ENCODE measurements around the gene DPH5. TPM values are rescaled to one million over a fixed set of nuclear protein-coding genes. Genes with fewer than 3 reads are reported as not detected.

Gene DPH5
- total and polyA plus RNA-seq, 2 experiments from 2014 or later = 24.1 to 26.6 TPM

DNA sequence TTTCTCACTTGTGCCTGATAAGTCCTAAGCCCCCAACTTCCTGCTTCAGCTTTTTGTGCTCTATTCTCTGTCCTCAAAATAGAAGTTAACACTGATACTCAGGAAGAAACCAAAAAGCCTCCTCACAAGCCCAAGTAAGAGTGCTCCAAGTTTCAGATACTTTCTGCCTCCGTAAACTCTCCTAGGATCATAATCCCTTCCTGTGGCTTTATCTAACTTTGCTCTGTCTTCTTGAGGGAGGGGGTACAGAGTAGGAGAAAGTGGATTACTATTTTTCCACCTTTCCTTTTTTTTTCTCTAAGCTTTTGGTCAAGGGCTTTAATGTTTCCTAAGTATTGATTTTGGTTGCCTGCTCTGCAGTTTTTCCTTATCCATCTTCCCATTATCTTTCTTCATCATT, 54.6 kb downstream of the DPH5 start:
- Histone ChIP-seq H3F3A (ENCODE audit: insufficient read depth) (no peaks in the 10 kb centered on the region), H3K27ac (no peak overlapping the region), H3K4me2 (ENCODE audit: unreplicated experiment) (no peak overlapping the region), H2AFZ (no peak overlapping the region), H3K27me3 (replicated peaks; ENCODE audit: insufficient read depth) (no peaks in the 10 kb centered on the region), H3K9ac (no peak overlapping the region), H3K9me2 (ENCODE audit: insufficient read depth) (no peaks in the 10 kb centered on the region), H4K20me1 (ENCODE audit: insufficient read depth) (no peaks in the 10 kb centered on the region), H3K36me3 (ENCODE audit: low read depth) (peaks cover 45% of the 10 kb centered on the region), H3K4me1 (ENCODE audit: insufficient read depth) (no peaks in the 10 kb centered on the region), H3K79me2 (ENCODE audit: insufficient read depth) (0 out of 2 replicates have a peak, but pooled peaks cover 9% of the 10 kb centered on the region), H3K9me3 (ENCODE audit: low read depth) (no peaks in the 10 kb centered on the region), H3K4me3 (no peak overlapping the region)
- WGBS, 2 experiments (ENCODE audit: low coverage in 1 of 2, low lambda C conversion rate in 2 of 2, missing lambda C conversion rate in 2 of 2) = 100% methylated on average over 1 of the region's 1 CpG
- in situ Hi-C loops (cut with MboI) = no loop called here
- DNase-seq = no peak
- TF ChIP-seq EZH2 (IDR thresholded peaks at IDR 0.05; ENCODE audit: insufficient read depth, poor library complexity, severe bottlenecking) (no peak), EZH2phosphoT487 (IDR thresholded peaks at IDR 0.05; ENCODE audit: insufficient read depth, low read depth) (no peak)

DNA sequence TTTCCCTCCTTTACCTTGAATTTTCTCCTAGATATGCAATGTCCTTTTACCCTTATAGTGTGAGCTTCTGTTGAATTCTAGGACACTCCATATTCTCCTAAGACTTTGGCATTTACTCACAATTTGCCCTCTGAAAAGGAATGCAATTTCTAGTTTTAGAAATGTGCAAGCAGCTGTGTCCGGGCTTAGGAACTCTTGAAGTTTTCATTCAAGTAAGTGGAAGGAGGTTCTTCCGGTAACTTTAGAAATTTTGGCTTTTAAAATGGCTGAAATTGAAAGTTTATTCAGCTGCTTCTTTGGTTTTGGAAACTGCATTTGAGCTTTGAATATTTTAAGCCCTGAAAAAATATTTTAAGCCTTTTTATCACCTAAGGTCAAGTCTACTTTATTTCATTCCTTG, 56.3 kb downstream of the DPH5 start:
- in situ Hi-C loops (cut with MboI) = no loop called here
- WGBS, 2 experiments (ENCODE audit: low coverage in 1 of 2, low lambda C conversion rate in 2 of 2, missing lambda C conversion rate in 2 of 2) = 82 to 85% methylated on average over 2 of the region's 2 CpGs
- Histone ChIP-seq H3K36me3 (ENCODE audit: low read depth) (peaks cover 43% of the 10 kb centered on the region), H2AFZ (no peak overlapping the region), H4K20me1 (ENCODE audit: insufficient read depth) (no peaks in the 10 kb centered on the region), H3K4me3 (no peak overlapping the region), H3K9me2 (ENCODE audit: insufficient read depth) (no peaks in the 10 kb centered on the region), H3K4me2 (ENCODE audit: unreplicated experiment) (no peak overlapping the region), H3K4me1 (ENCODE audit: insufficient read depth) (no peaks in the 10 kb centered on the region), H3F3A (ENCODE audit: insufficient read depth) (no peaks in the 10 kb centered on the region), H3K27me3 (replicated peaks; ENCODE audit: insufficient read depth) (no peaks in the 10 kb centered on the region), H3K9ac (no peak overlapping the region), H3K9me3 (ENCODE audit: low read depth) (no peaks in the 10 kb centered on the region), H3K79me2 (ENCODE audit: insufficient read depth) (0 out of 2 replicates have a peak, but pooled peaks cover 9% of the 10 kb centered on the region), H3K27ac (no peak overlapping the region)
- no peak for TF ChIP-seq EZH2phosphoT487 (IDR thresholded peaks at IDR 0.05; ENCODE audit: insufficient read depth, low read depth)
- no peak for TF ChIP-seq EZH2 (IDR thresholded peaks at IDR 0.05; ENCODE audit: insufficient read depth, poor library complexity, severe bottlenecking)
- DNase-seq = no peak

DNA sequence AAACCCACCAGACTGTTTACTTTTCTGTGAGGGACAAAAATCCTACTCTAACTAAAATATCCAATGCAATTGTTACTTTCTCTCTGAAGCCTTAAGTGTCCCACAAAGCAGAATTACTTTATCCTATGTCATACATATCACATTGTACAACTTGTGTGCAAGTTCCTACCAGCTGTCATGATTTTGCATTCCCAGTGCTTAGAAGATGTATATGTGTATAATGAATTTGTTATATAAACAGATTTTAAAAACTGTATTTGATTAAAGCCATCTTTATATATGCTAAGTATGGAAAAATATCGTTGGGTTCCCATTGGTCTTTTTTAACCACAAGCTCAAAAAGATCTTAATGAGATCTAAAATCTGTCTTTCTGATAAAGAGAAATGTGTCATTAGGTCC, 57.0 kb downstream of the DPH5 start:
- 59 to 63% methylated on average over 1 of the region's 1 CpG for WGBS, 2 experiments (ENCODE audit: low coverage in 1 of 2, low lambda C conversion rate in 2 of 2, missing lambda C conversion rate in 2 of 2)
- no peak overlapping the region for H3K9ac ChIP-seq
- H3K4me1 ChIP-seq (ENCODE audit: insufficient read depth) = no peaks in the 10 kb centered on the region
- no peaks in the 10 kb centered on the region for H3F3A ChIP-seq (ENCODE audit: insufficient read depth)
- no peaks in the 10 kb centered on the region for H3K27me3 ChIP-seq (replicated peaks; ENCODE audit: insufficient read depth)
- no peak overlapping the region for H3K4me2 ChIP-seq (ENCODE audit: unreplicated experiment)
- in situ Hi-C loops (cut with MboI) = no loop called here
- H3K9me2 ChIP-seq (ENCODE audit: insufficient read depth) = no peaks in the 10 kb centered on the region
- H4K20me1 ChIP-seq (ENCODE audit: insufficient read depth) = no peaks in the 10 kb centered on the region
- H3K9me3 ChIP-seq (ENCODE audit: low read depth) = no peaks in the 10 kb centered on the region
- DNase-seq = no peak
- H3K27ac ChIP-seq = no peak overlapping the region
- no peak overlapping the region for H2AFZ ChIP-seq
- no peak overlapping the region for H3K4me3 ChIP-seq
- peaks cover 12% of the 10 kb centered on the region; the same call in 1 of the 2 replicates for H3K79me2 ChIP-seq (ENCODE audit: insufficient read depth)
- TF ChIP-seq EZH2 (IDR thresholded peaks at IDR 0.05; ENCODE audit: insufficient read depth, poor library complexity, severe bottlenecking) = no peak
- no peak for TF ChIP-seq EZH2phosphoT487 (IDR thresholded peaks at IDR 0.05; ENCODE audit: insufficient read depth, low read depth)
- H3K36me3 ChIP-seq (ENCODE audit: low read depth) = peaks cover 44% of the 10 kb centered on the region

DNA sequence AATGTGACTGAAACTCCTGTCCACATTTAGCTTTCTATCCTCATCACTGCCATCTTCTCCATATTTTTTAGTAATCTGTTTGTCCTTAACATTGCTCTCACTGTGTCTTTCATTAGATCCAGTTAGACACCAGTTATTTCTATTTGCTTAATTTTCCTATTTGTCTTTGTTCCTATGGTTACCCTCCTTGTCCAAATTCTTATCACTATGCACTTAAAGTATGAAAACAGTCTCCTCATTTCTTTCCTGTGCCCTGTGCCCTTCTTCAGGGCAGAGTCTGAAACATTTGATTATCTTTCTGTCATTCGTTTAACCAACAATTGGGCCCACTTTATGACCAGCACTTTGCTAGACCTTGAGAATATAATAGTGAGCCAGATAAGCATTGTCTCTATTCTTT, 65.5 kb downstream of the DPH5 start:
- peaks cover 29% of the 10 kb centered on the region for H3K36me3 ChIP-seq (ENCODE audit: low read depth)
- in situ Hi-C loops (cut with MboI) = no loop called here
- H3K4me2 ChIP-seq (ENCODE audit: unreplicated experiment) = no peak overlapping the region
- no peak overlapping the region for H3K4me3 ChIP-seq
- no peaks in the 10 kb centered on the region for H4K20me1 ChIP-seq (ENCODE audit: insufficient read depth)
- peaks cover 28% of the 10 kb centered on the region for H3K4me1 ChIP-seq (ENCODE audit: insufficient read depth)
- WGBS, 2 experiments (ENCODE audit: low coverage in 1 of 2, low lambda C conversion rate in 2 of 2, missing lambda C conversion rate in 2 of 2) = 100% methylated on average over 1 of the region's 1 CpG
- no peak overlapping the region for H2AFZ ChIP-seq
- no peak overlapping the region for H3K9ac ChIP-seq
- H3K9me3 ChIP-seq (ENCODE audit: low read depth) = no peaks in the 10 kb centered on the region
- no peak for DNase-seq
- TF ChIP-seq EZH2phosphoT487 (IDR thresholded peaks at IDR 0.05; ENCODE audit: insufficient read depth, low read depth) = no peak
- no peak for TF ChIP-seq EZH2 (IDR thresholded peaks at IDR 0.05; ENCODE audit: insufficient read depth, poor library complexity, severe bottlenecking)
- H3K79me2 ChIP-seq (ENCODE audit: insufficient read depth) = peaks cover 67% of the 10 kb centered on the region
- H3F3A ChIP-seq (ENCODE audit: insufficient read depth) = peaks cover 18% of the 10 kb centered on the region
- H3K27me3 ChIP-seq (replicated peaks; ENCODE audit: insufficient read depth) = no peaks in the 10 kb centered on the region
- H3K9me2 ChIP-seq (ENCODE audit: insufficient read depth) = no peaks in the 10 kb centered on the region
- no peak overlapping the region for H3K27ac ChIP-seq

Measured in GM23248 (cell line).